ENCODE data around the gene C15orf62.

The C15orf62 gene

DNA sequence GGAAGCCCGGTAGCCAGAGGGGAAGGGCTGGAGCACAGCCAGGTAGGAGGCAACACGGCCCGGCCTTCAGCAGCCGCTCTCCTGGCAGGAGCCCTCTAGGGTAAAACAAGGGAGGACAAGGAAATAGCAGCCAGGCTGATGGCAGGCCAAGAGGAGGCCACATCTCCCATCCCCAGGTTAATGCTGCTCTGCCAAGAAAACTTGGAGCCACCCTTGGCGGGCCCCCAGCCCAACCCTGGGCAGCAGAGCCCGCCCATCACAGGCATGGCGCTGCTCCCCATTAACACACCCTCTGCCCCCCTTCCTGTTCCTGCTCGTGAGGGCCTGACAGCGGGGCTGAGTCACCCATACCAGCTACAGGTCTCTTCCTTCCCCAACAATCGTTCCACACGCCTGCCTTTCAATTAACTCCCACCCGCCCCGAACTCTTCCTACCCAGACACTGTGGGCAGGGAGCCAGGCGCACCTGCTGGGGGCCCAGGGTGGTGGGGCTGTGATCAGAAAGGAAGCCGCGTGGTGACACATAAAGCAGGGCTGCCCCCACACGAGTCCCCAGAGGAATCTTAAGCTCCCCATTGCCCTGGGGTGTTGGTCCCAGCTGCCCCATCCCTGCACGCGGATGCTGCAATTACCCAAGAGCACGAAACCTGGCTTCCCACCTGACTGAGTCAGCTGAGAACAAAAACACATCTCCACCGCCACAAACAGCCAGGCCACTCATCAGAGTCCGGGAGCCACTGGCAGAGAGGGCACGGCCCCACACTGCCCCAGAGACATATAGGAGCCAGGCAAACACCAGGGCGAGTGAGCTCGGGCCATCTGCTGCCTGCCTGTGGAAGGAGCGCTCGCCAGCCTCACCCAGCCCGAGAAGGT, at the start of gene C15orf62:
Gene C15orf62, plus strand, starts transcription at position 707 of the 873 bp plus-strand sequence. CDS start 516 bp downstream, outside the sequence.
- peak; percentile 80 for DNase-seq (ENCODE audit: low read depth in 2 of 2)

DNA sequence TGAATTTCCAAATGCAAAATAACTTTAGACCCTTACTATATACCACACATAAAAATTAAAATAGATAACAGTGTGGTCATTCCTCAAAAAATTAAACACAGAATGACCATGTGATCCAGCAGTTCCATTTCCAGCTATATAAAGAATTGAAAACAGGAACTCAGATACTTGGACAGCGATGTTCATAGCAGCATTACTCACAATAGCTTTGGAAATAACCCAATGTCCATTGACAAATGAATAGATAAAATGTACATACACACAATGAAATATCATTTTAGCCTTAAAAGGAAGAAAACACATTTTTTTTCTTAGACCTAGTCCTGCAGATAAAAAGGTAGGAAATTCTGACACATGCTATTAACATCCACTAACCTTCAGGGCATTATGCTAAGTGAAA, 48.1 kb upstream of the C15orf62 start:
- DNase-seq (ENCODE audit: low read depth in 2 of 2) = no peak

DNA sequence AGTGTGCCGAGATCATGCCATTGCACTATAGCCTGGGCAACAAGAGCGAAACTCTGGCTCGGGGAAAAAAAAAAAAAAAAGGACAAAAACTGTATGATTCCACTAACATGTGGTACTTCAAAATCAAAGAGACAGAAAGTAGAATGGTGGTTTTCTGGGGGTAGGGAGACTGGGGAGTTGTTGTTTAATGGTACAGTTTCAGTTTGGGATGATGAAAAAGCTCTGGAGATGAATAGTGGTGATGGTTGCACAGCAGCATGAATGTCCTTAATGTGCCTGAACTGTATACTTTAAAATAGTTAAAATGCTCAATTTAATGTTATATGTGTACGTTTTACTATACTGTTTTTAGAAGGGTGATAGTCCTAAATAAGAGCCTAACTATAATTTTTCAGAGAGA, 47.4 kb upstream of the C15orf62 start:
- DNase-seq (ENCODE audit: low read depth in 2 of 2) = no peak

DNA sequence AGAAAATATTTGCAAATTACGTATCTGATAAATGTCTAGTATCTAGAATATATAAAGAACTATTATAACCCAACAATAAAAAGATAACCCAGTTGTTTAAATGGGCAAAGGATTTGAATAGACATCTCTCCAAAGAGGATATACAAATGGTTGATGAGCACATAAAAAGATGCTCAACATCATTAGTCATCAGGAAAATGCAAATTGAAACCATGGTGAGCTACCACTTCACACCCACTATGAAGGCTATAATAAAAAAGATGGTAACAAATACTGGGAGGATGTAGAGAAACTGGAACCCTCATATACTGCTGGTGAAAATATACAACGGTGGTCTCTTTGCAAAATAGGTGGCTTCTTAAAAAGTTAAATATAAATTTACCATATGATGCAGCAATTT, 46.8 kb upstream of the C15orf62 start:
- no peak for DNase-seq (ENCODE audit: low read depth in 2 of 2)

- no peak for DNase-seq (ENCODE audit: low read depth in 2 of 2)
Measured at GRCh38 chr15:40723919-40724318, 45.9 kb upstream of the C15orf62 start.

- DNase-seq (ENCODE audit: low read depth in 2 of 2) = no peak
Measured at GRCh38 chr15:40731034-40731433, 38.7 kb upstream of the C15orf62 start.

DNA sequence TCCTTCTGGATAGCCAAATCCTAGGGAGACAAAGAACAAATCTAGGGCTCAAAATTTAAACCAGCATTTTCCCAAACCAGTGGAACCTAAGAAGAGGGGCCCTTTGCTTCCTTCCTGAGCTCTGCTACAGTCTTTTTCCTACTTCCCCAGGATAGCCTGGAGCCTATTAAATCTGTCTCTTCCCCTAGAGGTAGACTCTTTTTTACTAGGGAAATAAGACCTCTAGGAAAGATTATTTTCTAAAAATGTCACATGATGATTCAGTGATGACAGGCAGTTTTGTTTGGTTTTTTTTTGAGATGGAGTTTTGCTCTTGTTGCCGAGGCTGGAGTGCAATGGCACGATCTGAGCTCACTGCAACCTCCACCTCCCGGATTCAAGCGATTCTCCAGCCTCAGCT, 33.2 kb upstream of the C15orf62 start:
- no peak for DNase-seq (ENCODE audit: low read depth in 2 of 2)

DNA sequence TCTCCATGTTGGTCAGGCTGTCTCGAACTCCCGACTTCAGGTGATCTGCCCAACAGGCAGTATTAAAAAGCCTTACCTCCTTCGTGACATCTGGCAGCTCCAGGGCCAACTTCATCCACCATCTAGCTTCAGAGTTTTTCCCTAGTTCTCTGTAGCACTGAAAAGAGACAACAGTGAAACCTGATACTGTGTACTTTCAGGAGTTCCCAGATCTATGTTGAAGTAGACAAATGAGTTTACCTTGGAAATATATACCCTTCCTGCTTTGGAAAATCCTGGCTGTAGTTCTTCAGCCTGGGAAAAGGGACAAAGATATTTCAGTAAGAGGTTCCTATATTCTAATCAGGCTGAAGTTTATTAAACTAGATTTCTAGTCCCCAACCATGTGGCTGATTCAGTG, 32.7 kb upstream of the C15orf62 start:
- DNase-seq (ENCODE audit: low read depth in 2 of 2) = no peak

- DNase-seq (ENCODE audit: low read depth in 2 of 2) = no peak
Measured at GRCh38 chr15:40739047-40739446, 30.7 kb upstream of the C15orf62 start.

GRCh38 chr15:40739854-40740253, 29.9 kb upstream of the C15orf62 start:
- DNase-seq (ENCODE audit: low read depth in 2 of 2) = no peak

GRCh38 chr15:40743485-40743901, 26.3 kb upstream of the C15orf62 start:
- DNase-seq (ENCODE audit: low read depth in 2 of 2) = no peak

DNA sequence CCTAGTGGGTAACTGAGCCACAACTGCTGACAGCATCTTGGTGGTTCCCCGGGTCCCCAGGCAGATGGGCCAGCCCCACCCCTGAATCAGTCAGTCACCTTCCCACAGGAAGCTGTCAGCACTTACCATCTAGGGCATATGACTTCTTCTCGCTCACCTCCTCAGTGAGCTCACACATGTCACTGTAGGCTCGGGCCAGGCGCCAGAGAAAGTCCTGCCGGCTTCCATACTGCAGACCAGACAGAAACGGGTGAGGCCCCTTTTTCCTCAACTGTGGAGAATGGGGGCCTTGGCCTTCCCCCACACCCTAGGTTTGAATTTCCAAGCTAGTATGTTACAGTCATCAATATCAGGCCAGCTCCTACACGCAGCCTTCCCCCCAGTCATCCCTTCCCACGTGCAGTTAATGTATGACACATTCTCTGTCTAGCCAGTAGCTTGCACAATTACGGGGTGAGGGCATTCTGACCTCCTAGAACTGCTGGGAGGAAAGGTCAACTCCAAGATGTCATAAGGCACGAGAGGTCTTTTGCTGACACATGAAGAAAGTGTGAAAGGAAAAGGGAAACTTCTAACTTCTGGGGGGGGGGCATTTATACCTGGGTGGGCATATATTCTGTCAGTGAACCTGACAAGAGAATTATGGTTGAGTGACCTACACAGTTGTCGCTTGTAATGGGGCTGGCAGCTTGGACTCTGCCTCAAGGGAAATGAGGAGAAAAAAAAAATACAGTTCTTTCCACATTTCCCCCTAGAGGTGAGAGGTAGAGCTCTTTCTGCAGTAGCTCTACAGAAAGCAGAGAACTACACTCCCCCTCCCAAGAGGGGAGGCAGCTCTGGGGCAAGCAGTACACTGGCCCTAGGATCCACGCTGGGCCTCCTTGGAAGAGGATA, 25.6 kb upstream of the C15orf62 start:
- DNase-seq (ENCODE audit: low read depth in 2 of 2) = peak; percentile 56 to 61

DNA sequence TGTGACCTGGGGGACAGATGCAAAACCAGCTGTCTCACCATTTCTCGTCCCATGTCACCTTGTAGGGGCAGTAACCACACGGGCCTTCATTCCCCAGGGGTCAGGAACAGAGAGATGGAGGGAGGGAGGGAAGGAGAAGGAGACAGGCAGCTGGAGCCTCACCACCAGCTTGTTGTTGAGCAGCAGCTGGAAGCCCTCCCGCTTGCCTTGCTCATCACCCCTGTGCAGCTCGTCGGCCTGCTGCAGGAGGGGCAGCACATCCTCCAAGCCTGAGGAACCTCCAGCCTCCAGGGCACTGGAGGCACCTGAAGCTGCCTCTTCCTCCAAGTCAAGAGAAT, 25.0 kb upstream of the C15orf62 start:
- DNase-seq (ENCODE audit: low read depth in 2 of 2) = no peak

DNA sequence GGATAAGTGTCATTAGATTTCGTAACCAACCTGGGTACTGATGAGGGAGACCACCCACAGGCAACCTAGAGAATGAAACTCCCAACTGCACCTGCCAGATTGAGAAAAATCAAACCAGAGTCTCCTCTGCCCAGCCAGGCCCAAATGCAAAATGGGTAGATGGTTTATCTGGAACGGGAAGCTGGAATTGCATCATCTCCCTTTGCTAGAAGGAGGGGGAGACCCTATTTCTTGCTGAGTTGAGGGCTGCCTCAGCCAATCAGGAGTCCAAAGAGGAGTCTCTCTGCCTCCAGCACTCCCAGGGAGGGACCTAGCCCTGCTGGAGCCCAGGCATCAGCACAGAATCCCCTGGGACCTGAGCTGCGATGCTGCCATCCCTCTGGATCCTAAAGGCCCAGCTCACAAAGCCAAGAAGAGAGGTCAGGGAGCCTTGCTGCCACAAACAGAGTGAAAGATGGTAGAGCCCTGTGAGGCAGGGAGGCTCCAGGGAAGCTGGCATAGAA, 22.8 kb upstream of the C15orf62 start:
- DNase-seq (ENCODE audit: low read depth in 2 of 2) = no peak

DNA sequence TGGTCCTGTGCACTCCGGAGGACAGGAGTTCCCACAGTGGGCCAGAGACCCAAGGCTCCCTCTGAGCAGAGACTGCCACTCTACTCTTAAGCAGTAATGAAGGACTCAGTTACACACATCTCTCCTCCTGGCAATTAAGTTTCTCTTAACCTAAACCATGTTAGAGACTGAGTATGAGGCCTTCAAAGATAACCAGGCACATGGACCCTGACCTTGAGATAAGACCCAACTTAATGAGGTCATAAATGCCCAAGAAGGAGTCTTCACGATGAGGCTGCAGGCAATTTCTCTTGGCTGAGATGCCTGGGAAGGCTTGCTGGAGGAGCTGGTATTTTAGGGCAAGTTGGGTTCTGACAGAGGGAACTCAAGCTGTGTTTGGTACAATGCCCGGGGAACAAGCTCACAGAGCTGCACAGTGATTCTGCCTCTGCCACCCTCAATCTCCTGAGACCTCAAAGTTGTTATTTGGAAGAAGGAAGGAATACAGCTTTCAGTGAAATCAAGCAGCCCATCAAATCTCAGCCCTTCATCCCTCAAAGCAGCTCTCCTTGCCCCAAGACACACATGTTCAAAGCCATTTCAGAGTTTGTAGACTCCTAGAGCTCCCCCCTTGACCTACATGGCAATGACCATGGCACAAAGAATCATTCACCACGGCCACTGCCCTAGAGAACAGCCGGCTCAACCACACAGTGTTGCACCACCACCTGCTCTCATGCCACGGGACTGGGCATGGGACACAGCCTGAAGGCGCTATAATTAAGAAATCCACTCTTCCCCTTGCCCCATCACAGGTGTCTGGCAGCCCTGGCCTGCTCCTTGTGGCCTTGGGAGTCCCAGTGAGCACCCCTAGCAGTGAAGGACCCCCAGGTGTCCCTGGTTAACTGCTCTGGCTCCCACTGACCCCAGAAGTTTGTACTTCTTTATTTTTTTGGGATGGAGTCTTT, 21.8 kb upstream of the C15orf62 start:
- no peak for DNase-seq (ENCODE audit: low read depth in 2 of 2)

DNA sequence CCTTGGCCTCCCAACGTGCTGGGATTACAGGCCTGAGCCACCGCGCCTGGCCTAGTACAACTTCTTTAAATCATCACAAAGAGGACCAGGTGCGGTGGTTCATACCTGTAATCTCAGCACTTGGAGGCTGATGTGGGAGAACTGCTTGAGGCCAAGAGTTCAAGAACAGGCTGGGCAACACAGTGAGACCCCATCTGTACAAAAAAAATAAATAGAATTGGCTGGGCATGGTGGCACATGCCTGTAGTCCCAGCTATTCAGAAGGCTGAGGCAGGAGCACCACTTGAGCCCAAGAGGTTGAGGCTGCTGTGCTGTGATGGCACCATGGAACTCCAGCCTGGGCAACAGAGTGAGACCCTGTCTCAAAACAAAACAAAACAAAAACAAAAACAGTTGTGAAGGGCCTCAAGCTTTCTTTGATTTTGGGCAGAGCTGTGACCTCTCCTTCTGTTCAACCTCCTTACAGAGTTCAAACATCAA, 20.6 kb upstream of the C15orf62 start:
- no peak for DNase-seq (ENCODE audit: low read depth in 2 of 2)

DNA sequence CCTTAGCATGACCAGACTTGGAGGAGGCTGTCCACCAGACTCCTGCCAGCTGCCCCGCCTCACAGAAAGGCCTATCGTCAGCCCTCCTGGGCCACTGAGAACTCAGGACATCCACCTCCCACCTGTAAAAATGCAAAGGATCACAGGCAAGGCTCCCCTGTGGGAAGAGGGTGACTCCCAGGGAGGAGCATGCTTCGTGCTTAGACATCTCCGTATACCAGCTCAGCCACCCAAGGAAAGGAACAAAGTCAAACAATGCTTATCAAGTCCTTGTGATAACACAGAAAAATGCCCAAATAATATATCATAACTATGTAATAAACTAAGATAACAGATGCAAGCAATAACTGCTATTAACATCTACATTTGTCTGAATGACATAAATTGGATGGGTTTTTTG, 18.9 kb upstream of the C15orf62 start:
- DNase-seq (ENCODE audit: low read depth in 2 of 2) = no peak

DNA sequence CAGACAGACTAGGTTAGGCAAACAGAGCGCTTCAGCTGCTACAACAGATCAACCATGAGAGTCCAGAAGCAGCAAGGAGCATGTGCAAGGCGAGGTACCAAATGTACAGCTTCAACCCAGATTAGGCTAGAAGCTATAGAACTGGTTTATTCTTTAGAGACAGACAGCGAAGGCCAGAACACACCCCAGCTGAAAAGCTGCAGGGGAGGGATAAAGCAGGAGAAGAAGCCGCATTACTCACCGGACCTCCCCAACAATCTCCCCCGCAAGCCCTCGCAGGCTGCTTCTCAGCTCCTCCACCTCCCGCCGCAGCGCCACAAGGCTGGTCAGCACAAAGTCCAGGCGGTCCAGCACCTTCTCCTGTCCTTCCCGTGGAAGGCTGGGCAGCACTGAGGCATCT, 18.0 kb upstream of the C15orf62 start:
- no peak for DNase-seq (ENCODE audit: low read depth in 2 of 2)

DNA sequence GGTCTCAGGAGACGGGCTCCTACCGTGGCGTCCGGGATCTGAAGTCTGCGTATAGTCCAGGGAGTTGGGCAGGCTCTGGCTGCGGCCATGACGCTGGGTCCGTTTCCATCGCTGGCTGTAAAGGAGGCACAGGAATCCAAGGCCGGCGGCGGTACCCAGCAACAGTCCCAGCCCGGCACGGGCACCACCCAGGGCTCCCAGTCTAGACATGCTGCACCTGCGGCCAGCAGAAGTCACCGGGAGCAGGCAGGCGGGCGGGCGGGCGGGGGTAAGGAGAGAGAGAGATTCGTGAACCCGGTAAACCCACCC, 15.3 kb upstream of the C15orf62 start:
- no peak for DNase-seq (ENCODE audit: low read depth in 2 of 2)

DNA sequence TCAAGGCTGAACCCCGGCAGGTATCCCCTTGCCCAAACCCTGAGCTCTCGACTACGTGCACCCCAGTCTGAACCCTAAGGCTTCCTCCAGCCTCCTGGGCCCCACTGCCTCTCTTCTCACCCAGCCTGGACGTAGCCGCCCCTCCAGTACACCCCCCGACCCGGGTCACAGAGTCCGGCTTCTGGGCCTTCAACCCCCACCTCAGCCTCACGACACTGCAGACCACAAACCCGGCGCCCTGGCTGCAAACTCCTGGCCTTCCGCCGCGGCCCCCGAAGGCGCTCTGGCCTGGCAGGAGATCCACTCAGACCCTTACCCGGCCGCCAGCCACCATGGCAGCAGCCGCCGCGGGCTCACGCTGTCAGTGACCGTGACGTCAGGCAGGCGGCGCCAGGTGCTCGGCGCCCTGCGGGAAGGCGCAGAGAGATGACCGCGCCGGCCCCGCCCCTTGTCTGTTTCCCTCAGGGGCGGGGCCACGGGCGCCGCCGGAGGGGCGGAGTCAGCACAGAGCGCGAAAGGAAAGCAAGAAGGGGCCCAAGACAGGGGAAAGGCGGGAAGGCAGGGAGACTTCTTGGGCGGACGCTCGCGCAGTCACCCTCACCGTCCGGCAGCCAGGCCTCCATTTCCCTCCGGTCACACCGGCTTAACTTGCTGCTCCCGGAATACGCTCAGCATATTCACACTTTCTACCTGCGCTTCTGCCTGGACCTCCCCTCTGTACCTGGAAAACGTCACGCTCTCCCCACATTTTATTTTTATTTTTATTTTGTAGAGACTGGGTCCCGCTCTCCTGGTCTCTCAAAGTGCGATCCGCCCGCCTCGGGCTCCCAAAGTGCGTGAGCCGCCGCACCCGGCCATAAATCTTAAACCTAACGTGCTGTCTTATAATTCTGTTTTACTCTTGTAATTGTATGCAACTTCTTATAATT, 14.6 kb upstream of the C15orf62 start, which contains the start of gene RMDN3:
Gene RMDN3, minus strand, starts transcription at position 372 of the 929 bp plus-strand sequence. CDS start 471 bp downstream, outside the sequence.
- peak; percentile 79 to 89 for DNase-seq (ENCODE audit: low read depth in 2 of 2)

Measured in stimulated activated CD8-positive, alpha-beta memory T cell treated with anti-CD3 and anti-CD28 coated beads, Interleukin-7, amount 100 ng/mL, for 4 hours (primary cell).